GM23248 (cell line): ENCODE data around the gene INKA2.

ENCODE experiments used
- EZH2 ChIP-seq: fragments of 200-600 bp; sonication (generic); IDR thresholded peaks from 2 replicates; pipeline ENCODE4 v1.6.1; 2018; ENCODE audit warnings: antibody characterized with exemption, mild to moderate bottlenecking; ENCODE audit not compliant: insufficient read depth, poor library complexity, severe bottlenecking
- EZH2phosphoT487 ChIP-seq: fragments of 200-600 bp; sonication (generic); IDR thresholded peaks from 2 replicates; pipeline ENCODE4 v1.6.1; 2018; ENCODE audit warnings: antibody characterized with exemption, moderate library complexity, mild to moderate bottlenecking, low read depth; ENCODE audit not compliant: insufficient read depth

- TF ChIP-seq EZH2 (no peak), EZH2phosphoT487 (no peak)
Measured at GRCh38 chr1:111734426-111734825, 4.8 kb downstream of the INKA2 start.
